ENCODE measurements around the gene KLHL11.
A peak's percentile ranks its signal among the peaks of the same experiment; 100 is the strongest.

KLHL11 gene

DNA sequence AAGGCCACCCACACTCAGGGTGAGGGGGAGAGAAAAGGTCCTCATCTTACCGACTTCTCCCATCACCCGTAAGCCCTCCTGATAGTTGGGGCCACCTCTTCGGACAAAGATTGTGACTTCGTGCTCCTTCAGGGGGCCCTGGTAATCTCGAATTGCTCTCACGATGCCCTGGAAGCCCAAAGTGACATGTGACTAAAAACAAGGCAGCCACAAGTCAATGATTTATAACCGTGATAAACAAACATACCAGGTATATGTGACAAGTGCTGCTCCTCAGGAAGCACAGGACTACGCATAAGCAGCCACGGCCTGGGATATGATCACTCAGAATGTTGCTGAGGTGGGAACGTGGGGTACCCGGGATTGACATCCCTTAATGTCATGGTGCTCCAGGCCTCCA, 36.4 kb upstream of the KLHL11 start:
- no peak for DNase-seq (ENCODE audit: low read depth, low spot score)
- TF ChIP-seq, protein P1, sequence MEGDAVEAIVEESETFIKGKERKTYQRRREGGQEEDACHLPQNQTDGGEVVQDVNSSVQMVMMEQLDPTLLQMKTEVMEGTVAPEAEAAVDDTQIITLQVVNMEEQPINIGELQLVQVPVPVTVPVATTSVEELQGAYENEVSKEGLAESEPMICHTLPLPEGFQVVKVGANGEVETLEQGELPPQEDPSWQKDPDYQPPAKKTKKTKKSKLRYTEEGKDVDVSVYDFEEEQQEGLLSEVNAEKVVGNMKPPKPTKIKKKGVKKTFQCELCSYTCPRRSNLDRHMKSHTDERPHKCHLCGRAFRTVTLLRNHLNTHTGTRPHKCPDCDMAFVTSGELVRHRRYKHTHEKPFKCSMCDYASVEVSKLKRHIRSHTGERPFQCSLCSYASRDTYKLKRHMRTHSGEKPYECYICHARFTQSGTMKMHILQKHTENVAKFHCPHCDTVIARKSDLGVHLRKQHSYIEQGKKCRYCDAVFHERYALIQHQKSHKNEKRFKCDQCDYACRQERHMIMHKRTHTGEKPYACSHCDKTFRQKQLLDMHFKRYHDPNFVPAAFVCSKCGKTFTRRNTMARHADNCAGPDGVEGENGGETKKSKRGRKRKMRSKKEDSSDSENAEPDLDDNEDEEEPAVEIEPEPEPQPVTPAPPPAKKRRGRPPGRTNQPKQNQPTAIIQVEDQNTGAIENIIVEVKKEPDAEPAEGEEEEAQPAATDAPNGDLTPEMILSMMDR (IDR thresholded peaks at IDR 0.05; ENCODE audit: low read depth, low read length) = no peak
- no peak overlapping the region for H3K4me3 ChIP-seq (ENCODE audit: low read depth, low read length)
- in situ Hi-C loops (cut with HindIII; ENCODE audit: low sequenced_read_pairs) = no loop called here

DNA sequence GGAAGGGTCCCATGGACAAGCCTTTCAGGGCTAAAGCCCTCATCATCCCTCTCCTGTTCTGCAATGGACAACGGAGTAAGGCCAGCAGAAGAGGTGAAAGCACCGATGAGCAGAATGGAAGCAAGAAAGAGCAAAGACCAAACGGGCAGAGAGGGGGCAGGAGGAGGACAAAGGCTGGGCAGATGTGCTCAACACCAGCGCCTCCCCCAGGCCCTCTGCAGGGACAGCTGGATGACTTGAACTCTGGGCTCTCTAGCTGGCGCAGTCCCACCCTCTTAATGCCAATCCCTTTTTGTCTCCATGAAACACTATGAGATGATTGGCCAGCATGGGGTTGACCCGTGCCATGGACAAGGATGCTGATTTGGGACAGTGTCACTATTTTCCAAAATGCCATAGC, 31.5 kb upstream of the KLHL11 start:
- no peak for DNase-seq (ENCODE audit: low read depth, low spot score)
- in situ Hi-C loops (cut with HindIII; ENCODE audit: low sequenced_read_pairs) = no loop called here
- H3K4me3 ChIP-seq (ENCODE audit: low read depth, low read length) = no peak overlapping the region
- TF ChIP-seq, protein P1 (IDR thresholded peaks at IDR 0.05; ENCODE audit: low read depth, low read length) = no peak

DNA sequence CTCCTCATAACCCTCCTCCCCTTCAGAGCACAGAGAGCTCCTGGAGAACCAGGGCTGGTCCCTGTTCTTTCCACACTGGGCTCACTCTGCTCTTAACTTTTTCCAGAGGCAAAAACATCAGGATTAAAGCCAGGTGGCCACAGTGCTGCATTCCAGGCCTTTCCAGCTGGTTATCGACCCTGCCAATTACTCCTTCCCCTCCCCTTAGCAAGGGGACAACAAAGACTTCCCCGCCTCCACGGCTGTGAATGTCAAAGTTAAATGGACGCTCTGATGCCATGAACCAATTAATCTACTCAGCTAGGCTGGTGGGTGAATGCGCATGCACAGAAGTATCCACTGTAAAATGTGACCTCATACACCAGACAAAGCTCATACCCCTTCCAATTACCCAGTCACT, 30.4 kb upstream of the KLHL11 start:
- DNase-seq (ENCODE audit: low read depth, low spot score) = peak; percentile 19
- TF ChIP-seq, protein P1 (IDR thresholded peaks at IDR 0.05; ENCODE audit: low read depth, low read length) = no peak
- in situ Hi-C loops (cut with HindIII; ENCODE audit: low sequenced_read_pairs) = no loop called here
- no peak overlapping the region for H3K4me3 ChIP-seq (ENCODE audit: low read depth, low read length)

DNA sequence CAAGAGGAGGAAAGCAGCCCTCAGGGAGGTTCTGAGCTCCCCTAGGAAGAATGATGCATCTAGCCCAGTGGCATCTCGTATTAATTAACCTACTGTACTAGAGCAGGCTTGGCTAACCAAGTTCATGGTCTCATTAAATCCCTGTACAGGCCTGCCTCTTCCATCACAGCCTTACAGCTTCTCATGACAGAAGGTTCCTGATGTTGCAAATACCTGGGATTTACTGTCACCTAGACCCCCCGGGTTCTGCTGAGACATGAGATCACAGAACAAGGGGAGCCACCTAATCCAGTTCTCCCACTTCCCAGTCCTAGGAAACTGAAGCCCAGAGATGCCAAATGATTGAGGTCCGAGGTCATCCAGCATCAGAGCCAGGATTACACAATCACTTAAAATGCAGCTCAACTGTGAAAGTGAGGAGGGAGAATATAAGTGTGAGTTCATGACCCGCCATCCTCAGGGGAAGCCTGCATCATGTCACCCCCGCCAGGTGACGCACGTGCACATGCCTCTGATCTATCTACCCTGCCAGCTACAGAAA, 29.6 kb upstream of the KLHL11 start:
- in situ Hi-C loops (cut with HindIII; ENCODE audit: low sequenced_read_pairs) = no loop called here
- TF ChIP-seq, protein P1 (IDR thresholded peaks at IDR 0.05; ENCODE audit: low read depth, low read length) = no peak
- no peak overlapping the region for H3K4me3 ChIP-seq (ENCODE audit: low read depth, low read length)
- DNase-seq (ENCODE audit: low read depth, low spot score) = peak; percentile 88

DNA sequence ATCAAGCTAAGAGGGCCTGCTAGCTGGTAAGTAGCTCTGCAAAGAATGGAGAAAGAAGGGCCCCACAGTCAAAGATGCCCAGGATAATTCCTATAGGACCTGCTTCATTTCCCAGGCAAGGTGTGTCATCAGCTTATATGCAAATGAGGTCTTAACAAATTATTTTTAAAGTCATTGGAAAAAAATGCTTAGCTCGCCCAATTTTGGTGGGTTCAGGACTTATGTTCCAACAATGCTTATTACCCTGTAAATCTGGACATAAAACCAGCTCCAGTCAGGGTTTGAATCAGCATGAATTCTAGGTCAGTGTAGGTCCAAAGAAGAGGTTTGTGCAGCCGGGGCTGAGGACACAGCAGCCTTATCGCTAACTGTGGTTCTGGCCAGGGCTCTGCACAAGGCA, 28.2 kb upstream of the KLHL11 start:
- in situ Hi-C loops (cut with HindIII; ENCODE audit: low sequenced_read_pairs) = no loop called here
- TF ChIP-seq, protein P1 (IDR thresholded peaks at IDR 0.05; ENCODE audit: low read depth, low read length) = no peak
- no peak for DNase-seq (ENCODE audit: low read depth, low spot score)
- no peak overlapping the region for H3K4me3 ChIP-seq (ENCODE audit: low read depth, low read length)

DNA sequence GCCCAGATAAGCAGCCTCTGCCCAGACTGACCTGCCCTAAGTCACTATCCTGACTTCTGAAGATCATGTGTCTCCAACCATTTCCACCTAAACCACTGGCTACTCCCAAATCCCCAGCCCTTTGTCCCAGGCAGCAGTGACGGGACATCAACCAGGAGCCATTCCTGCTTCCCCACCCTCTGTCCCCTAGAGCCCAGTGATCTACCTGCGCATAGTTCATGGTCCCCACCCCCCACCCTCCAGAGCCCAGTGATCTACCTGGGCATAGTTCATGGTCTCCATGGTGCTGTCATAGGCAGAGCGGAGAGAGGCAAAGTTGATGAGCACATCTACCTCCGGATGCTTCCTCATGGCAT, 26.8 kb upstream of the KLHL11 start:
- DNase-seq (ENCODE audit: low read depth, low spot score) = no peak
- TF ChIP-seq, protein P1 (IDR thresholded peaks at IDR 0.05; ENCODE audit: low read depth, low read length) = no peak
- no peak overlapping the region for H3K4me3 ChIP-seq (ENCODE audit: low read depth, low read length)
- in situ Hi-C loops (cut with HindIII; ENCODE audit: low sequenced_read_pairs) = no loop called here
